Muscle of back (tissue), 11 donors: ENCODE results near the gene CMPK2. TPM values are rescaled to one million over a fixed set of nuclear protein-coding genes. Genes with fewer than 3 reads are reported as not detected.

Experiments
- DNase-seq, 3 donors: peaks; one replicate each; pipeline versions ENCODE4 v3.0.0 to v3.0.0-alpha.2; 2013
- polyA plus RNA-seq, 10 donors: library from polyadenylated mRNA; unstranded; fragments of 120-200 nt; gene quantifications; one replicate each; pipeline ENCODE4 v1.2.1, GENCODE V29; 2013; ENCODE audit not compliant: insufficient read length in 10 of 10

Gene CMPK2
- polyA plus RNA-seq, 10 donors = 2.8 to 4.5 (median 3.7) TPM

GRCh38 chr2:6812857-6813530 is 52.7 kb downstream of the CMPK2 start:
- no peak for DNase-seq

- DNase-seq = peak in 1 of 3 donors; percentile 43
These were observed 54.7 kb downstream of the CMPK2 start for GRCh38 chr2:6810961-6811360.

GRCh38 chr2:6808426-6808825 is 57.3 kb downstream of the CMPK2 start:
- DNase-seq = no peak

GRCh38 chr2:6806604-6807003 is 59.1 kb downstream of the CMPK2 start:
- no peak for DNase-seq

- peak in 1 of 3 donors; percentile 25 for DNase-seq
These were observed 65.2 kb downstream of the CMPK2 start for GRCh38 chr2:6800553-6800952.

Other genes with a start within 250 kb of the CMPK2 start
- 1 to 10 TPM; 2.2 to 3.7 (median 2.8) TPM for gene RSAD2, start 11.9 kb upstream of the CMPK2 start, polyA plus RNA-seq
- 10 to 100 TPM; 17.5 to 33.1 (median 22.6) TPM for gene RNF144A, start 51.5 kb upstream of the CMPK2 start, polyA plus RNA-seq